ENCODE results near the gene PPEF2.

PPEF2 gene

GRCh38 chr4:75834095-75834771, 68.0 kb downstream of the PPEF2 start:
- DNase-seq (ENCODE audit: low read depth in 2 of 2): no peak

DNA sequence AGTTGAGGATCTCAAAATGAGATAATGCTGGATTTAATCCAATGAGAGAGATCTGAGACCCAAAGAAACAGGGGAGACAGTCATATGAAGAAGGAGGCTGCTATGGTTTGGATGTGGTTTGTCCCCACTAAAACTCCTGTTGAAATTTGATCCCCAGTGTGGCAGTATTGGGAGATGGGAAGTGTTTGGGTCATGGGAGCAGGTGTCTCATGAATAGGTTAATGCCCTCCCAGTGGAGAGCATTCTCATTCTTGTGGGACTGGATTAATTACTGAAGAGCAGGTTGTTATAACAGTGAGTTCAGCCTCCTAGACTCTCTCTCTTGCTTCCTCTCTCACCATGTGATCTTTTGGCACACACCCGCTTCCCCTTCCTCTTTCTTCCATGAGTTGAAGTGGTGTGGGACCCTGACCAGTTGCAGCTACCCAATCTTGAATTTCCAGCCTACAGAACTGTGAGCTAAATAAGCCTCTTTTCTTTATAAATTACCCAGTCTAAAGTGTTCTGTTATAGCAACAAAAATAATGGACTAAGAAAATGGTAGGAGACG, 70.3 kb downstream of the PPEF2 start:
- DNase-seq (ENCODE audit: low read depth in 2 of 2): no peak

- no peak for DNase-seq (ENCODE audit: low read depth in 2 of 2)
Measured at GRCh38 chr4:75830906-75831305, 71.3 kb downstream of the PPEF2 start.

DNA sequence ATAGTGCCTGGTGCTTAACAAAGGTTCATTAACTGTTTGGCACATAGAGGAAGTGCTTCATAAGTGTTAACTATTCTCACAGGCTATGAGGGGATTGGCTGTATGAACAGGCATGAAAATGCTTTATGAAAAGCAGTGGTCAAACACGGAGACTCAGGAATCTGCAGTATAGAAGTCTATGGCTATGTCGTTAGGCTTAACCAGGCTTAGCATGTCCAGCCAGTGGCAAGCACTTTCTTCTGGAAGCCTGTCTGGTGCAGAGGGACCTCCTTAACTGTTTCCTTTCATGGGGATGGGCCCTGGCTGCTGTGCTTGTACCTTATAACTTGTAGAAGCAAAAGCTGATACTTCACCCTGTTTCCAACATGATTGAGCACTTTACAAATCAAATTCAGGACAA, 78.4 kb downstream of the PPEF2 start:
- DNase-seq (ENCODE audit: low read depth in 2 of 2): no peak

DNA sequence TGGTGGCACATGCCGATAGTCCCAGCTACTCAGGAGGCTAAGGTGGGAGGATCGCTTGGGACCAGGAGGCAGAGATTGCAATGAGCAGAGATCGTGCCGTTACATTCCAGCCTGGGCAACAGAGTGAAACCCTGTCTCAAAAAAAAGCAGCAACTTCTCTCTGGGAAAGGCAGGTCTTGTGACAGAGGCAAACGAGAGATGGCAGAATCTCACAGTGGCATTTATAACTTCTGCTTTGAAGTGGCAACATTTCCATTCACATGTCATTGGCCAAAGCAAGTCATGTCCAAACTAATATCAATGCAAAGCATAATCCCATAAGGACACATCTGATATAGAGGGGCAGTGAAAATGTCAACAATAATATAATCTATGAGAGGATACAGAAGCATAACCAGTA, 79.8 kb downstream of the PPEF2 start:
- DNase-seq (ENCODE audit: low read depth in 2 of 2): no peak

DNA sequence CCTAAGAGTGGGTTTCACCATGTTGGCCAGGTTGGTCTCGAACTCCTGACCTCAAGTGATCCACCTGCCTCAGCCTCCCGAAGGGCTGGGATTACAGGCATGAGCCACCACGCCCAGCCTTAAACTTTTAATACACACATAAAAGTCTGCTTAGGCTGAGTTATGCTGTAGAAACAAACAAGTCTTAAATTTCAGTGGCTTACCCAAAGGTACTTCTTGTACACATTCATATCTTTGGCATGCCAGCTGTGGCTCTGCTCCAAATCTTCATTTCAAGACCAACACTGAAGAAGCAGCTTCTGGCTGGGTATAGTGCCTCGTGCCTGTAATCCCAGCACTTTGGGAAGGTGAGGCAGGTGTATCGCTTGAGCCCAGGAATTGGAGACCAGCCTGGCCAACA, 80.3 kb downstream of the PPEF2 start:
- DNase-seq (ENCODE audit: low read depth in 2 of 2): peak in 1 of 2 experiments; percentile 4

GRCh38 chr4:75821216-75821615, 81.0 kb downstream of the PPEF2 start:
- DNase-seq (ENCODE audit: low read depth in 2 of 2): no peak

- DNase-seq (ENCODE audit: low read depth in 2 of 2): no peak
Measured at GRCh38 chr4:75820676-75821075, 81.6 kb downstream of the PPEF2 start.

DNA sequence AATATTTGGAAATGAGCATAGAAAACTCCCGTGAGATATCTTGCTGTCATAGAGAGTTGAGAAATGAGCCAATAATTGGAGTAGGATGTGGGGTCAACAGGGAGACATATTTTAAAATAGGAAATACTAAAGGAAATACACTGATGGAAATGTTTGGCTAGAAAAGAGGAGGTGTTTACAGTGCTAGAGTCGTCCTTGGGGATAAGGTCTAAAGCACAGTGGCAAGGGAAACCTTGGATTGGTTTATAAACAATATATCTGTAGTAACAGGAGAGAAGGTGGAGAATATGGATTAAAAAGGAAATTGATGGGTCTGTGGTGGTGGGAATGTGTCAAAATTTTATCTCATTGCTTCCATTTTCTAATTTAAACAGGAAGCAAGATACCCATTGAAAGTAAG, 82.1 kb downstream of the PPEF2 start:
- no peak for DNase-seq (ENCODE audit: low read depth in 2 of 2)

GRCh38 chr4:75819121-75819520, 83.1 kb downstream of the PPEF2 start:
- DNase-seq (ENCODE audit: low read depth in 2 of 2): no peak

GRCh38 chr4:75817901-75818300, 84.4 kb downstream of the PPEF2 start:
- no peak for DNase-seq (ENCODE audit: low read depth in 2 of 2)
